ENCODE data around the gene BPGM.

Gene BPGM

DNA sequence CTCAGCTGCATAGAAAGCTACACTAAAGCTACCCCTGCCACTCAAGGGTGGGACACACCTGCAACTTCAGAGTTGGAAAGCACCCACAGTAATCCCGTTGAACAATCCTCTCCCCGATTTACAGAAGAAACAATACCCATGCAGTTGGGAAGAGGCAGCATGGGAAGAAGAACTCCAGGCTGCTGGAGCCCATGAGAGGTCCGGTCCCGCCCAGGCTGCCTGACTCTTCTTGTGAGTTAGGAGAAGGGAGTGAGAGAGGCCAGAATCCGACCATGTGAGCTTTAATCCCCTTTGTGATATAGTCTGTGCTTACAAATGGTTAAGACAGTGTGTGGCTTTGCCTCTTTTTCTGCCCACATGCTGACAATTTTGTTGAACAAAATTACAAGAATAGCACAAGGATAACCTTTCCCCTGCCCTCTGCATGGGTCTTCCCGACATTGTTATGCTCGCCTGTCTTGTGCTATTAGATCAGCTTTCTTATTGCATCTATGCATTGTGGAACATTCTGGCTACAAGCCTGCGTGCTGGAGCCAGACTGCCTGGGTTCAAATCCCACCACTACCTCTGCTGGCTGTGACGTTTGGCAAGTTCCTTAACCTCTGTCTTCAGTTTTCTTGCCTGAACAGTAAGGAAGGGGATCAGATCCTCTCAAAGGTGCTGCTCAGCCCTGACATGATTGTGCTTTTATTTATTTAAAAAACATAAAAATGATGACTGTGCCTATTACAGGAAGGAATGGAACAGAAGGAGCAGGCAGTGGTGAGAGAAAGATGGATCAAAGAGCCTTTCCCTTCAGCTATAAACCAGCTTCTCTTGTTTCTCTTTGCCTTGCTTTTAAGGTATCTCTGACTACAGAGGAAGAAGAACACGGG is 56.0 kb downstream of the BPGM start:
- Histone ChIP-seq H3K9me3 (ENCODE audit: control insufficient read depth in 1 of 2, low read length in 2 of 2) (no peaks in the 10 kb centered on the region), H3K36me3 (ENCODE audit: control insufficient read depth in 1 of 2, insufficient read depth in 2 of 2, low read length in 2 of 2) (no peaks in the 10 kb centered on the region), H3K27ac (ENCODE audit: low read depth, low read length) (no peak overlapping the region), H3K27me3 (ENCODE audit: control insufficient read depth in 1 of 2, insufficient read depth in 2 of 2, low read length in 2 of 2) (no peaks in the 10 kb centered on the region), H3K9ac (ENCODE audit: low read depth in 1 of 2, low read length in 2 of 2) (no peak overlapping the region), H3K4me3 (ENCODE audit: low read depth in 1 of 2, low read length in 2 of 2) (no peak overlapping the region), H3K4me1 (ENCODE audit: control insufficient read depth in 1 of 2, insufficient read depth in 2 of 2, low read length in 2 of 2) (no peaks in the 10 kb centered on the region)

DNA sequence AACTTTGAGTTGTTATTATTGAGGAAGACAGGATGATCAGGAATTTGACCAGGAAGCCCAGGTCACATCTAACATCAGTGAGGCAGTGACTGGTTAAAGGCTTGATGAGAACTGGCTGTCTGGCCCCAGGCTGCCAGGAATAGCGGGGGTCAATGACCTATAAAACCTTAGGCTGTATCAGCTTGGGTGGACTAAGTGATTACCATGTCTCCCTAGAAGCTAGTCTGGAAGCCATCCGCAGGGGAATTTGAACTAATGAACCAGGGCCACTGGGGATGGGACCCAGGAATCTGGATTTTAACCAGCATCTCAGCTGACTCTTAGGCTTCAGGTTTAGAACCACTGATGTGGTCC is 56.6 kb downstream of the BPGM start:
- Histone ChIP-seq H3K27me3 (ENCODE audit: control insufficient read depth in 1 of 2, insufficient read depth in 2 of 2, low read length in 2 of 2) (no peaks in the 10 kb centered on the region), H3K4me3 (ENCODE audit: low read depth in 1 of 2, low read length in 2 of 2) (no peak overlapping the region), H3K36me3 (ENCODE audit: control insufficient read depth in 1 of 2, insufficient read depth in 2 of 2, low read length in 2 of 2) (no peaks in the 10 kb centered on the region), H3K27ac (ENCODE audit: low read depth, low read length) (no peak overlapping the region), H3K9me3 (ENCODE audit: control insufficient read depth in 1 of 2, low read length in 2 of 2) (no peaks in the 10 kb centered on the region), H3K4me1 (ENCODE audit: control insufficient read depth in 1 of 2, insufficient read depth in 2 of 2, low read length in 2 of 2) (no peaks in the 10 kb centered on the region), H3K9ac (ENCODE audit: low read depth in 1 of 2, low read length in 2 of 2) (no peak overlapping the region)

DNA sequence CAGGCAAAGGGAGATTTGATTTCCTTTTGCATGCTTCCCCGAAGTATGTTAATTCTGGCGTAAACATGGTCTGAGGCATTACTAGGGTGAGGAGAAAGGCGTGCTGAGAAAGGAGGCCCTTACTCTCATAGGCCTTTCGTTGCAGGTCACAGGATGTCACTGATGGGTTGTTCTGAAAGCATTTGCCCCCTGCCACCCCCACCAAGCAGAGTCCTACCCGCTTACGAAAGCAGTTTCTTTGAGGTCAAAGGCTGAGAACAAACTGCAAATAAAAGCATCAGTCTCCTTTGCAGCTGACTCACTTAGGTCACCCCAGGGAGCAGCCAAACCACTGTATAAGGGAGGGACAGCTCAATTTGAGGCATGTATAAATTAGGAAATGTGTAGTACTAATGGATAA is 57.1 kb downstream of the BPGM start:
- Histone ChIP-seq H3K4me3 (ENCODE audit: low read depth in 1 of 2, low read length in 2 of 2) (no peak overlapping the region), H3K9ac (ENCODE audit: low read depth in 1 of 2, low read length in 2 of 2) (no peak overlapping the region), H3K27me3 (ENCODE audit: control insufficient read depth in 1 of 2, insufficient read depth in 2 of 2, low read length in 2 of 2) (no peaks in the 10 kb centered on the region), H3K4me1 (ENCODE audit: control insufficient read depth in 1 of 2, insufficient read depth in 2 of 2, low read length in 2 of 2) (no peaks in the 10 kb centered on the region), H3K27ac (ENCODE audit: low read depth, low read length) (no peak overlapping the region), H3K36me3 (ENCODE audit: control insufficient read depth in 1 of 2, insufficient read depth in 2 of 2, low read length in 2 of 2) (no peaks in the 10 kb centered on the region), H3K9me3 (ENCODE audit: control insufficient read depth in 1 of 2, low read length in 2 of 2) (no peaks in the 10 kb centered on the region)

DNA sequence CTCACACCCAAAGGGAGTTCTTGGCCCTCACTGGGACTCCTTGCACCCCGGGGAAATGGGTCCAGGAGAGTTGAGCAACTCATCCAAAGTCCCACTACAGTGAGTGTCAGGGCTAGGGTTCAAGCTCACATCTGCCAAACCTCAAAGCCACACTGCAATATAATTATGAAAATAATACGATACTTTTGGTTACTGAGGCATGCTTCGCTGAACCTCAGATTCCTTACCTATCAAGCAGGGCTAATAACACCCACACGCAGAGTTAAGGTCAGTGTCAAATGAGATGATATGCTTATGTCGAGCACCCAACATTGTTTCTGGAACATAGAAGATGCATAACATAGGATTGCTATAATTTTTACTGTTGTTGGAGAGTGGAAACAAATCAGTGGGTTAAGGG is 58.2 kb downstream of the BPGM start:
- no peaks in the 10 kb centered on the region for H3K4me1 ChIP-seq (ENCODE audit: control insufficient read depth in 1 of 2, insufficient read depth in 2 of 2, low read length in 2 of 2)
- H3K27ac ChIP-seq (ENCODE audit: low read depth, low read length): no peak overlapping the region
- no peak overlapping the region for H3K9ac ChIP-seq (ENCODE audit: low read depth in 1 of 2, low read length in 2 of 2)
- H3K36me3 ChIP-seq (ENCODE audit: control insufficient read depth in 1 of 2, insufficient read depth in 2 of 2, low read length in 2 of 2): no peaks in the 10 kb centered on the region
- H3K4me3 ChIP-seq (ENCODE audit: low read depth in 1 of 2, low read length in 2 of 2): no peak overlapping the region
- H3K27me3 ChIP-seq (ENCODE audit: control insufficient read depth in 1 of 2, insufficient read depth in 2 of 2, low read length in 2 of 2): no peaks in the 10 kb centered on the region
- H3K9me3 ChIP-seq (ENCODE audit: control insufficient read depth in 1 of 2, low read length in 2 of 2): no peaks in the 10 kb centered on the region

DNA sequence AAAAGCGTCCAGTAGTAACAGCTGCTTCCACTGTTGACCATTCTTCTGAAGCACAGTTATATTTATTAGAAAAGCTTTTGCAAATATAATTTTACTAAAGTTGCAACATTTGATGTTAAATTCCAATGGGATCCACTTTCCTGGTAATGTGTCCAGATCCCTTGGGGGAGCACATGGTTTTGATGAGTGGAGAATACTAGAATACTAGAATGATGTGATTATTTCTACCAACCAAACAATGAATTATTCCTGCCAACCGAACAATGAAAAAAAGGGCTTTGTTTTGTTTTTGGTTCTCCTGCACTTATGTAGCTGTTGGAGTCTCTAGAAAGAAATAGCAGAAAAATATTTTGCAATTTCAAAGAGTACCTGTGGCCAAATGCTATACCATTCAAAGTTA is 59.1 kb downstream of the BPGM start:
- no peak overlapping the region for H3K4me3 ChIP-seq (ENCODE audit: low read depth in 1 of 2, low read length in 2 of 2)
- H3K27ac ChIP-seq (ENCODE audit: low read depth, low read length): no peak overlapping the region
- no peaks in the 10 kb centered on the region for H3K9me3 ChIP-seq (ENCODE audit: control insufficient read depth in 1 of 2, low read length in 2 of 2)
- no peaks in the 10 kb centered on the region for H3K27me3 ChIP-seq (ENCODE audit: control insufficient read depth in 1 of 2, insufficient read depth in 2 of 2, low read length in 2 of 2)
- no peaks in the 10 kb centered on the region for H3K4me1 ChIP-seq (ENCODE audit: control insufficient read depth in 1 of 2, insufficient read depth in 2 of 2, low read length in 2 of 2)
- H3K9ac ChIP-seq (ENCODE audit: low read depth in 1 of 2, low read length in 2 of 2): no peak overlapping the region
- H3K36me3 ChIP-seq (ENCODE audit: control insufficient read depth in 1 of 2, insufficient read depth in 2 of 2, low read length in 2 of 2): no peaks in the 10 kb centered on the region

DNA sequence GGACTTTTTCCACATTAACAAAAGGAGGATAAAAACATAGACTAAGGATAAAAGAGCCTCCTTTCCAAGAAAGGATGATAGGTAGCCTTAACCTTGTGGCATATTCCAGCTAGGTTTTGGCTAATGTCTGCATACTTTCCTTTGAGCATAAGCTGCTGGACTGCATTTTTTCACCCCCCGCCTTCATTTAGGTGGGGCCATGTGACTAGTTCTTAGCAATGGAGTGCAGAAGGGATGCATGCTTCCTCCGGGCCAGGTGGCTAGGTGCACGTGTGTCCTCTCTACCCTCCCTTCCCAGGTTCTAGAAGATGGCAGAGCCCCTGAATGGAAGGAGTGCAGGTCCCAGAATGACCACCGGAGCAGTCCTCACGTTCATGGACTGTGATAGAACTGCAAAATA is 59.8 kb downstream of the BPGM start:
- Histone ChIP-seq H3K27ac (ENCODE audit: low read depth, low read length) (no peak overlapping the region), H3K4me3 (ENCODE audit: low read depth in 1 of 2, low read length in 2 of 2) (no peak overlapping the region), H3K27me3 (ENCODE audit: control insufficient read depth in 1 of 2, insufficient read depth in 2 of 2, low read length in 2 of 2) (no peaks in the 10 kb centered on the region), H3K36me3 (ENCODE audit: control insufficient read depth in 1 of 2, insufficient read depth in 2 of 2, low read length in 2 of 2) (no peaks in the 10 kb centered on the region), H3K9ac (ENCODE audit: low read depth in 1 of 2, low read length in 2 of 2) (no peak overlapping the region), H3K4me1 (ENCODE audit: control insufficient read depth in 1 of 2, insufficient read depth in 2 of 2, low read length in 2 of 2) (no peaks in the 10 kb centered on the region), H3K9me3 (ENCODE audit: control insufficient read depth in 1 of 2, low read length in 2 of 2) (no peaks in the 10 kb centered on the region)

DNA sequence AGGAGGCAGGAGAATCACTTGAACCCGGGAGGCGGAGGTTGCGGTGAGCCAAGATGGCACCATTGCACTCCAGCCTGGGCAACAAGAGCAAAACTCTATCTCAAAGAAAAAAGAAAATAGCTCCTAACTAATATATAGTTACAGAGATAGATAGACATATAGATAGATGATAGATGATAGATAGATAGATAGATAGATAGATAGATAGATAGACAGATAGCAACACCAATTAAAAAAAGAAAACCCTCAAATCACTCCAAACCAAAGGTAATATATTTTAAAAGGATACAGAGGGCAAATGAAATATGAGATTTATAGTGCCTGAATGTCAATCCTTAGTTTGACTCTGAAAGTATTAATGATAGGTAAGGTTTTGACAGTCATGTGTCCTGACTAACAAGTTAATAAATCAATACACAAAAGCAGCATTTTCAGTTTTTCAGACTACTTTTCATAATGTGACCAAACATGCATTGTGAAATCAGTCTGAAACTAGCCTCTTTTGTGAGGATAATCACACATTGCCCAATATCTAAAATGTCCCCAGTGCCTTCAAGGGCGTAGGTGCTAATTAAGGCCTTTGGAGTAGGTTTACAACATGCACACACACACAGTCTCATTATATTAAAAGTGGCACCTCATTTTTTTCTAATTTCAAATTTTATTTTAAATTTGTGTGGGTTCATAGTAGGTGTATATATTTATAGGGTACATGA is 61.2 kb downstream of the BPGM start:
- H3K36me3 ChIP-seq (ENCODE audit: control insufficient read depth in 1 of 2, insufficient read depth in 2 of 2, low read length in 2 of 2): no peaks in the 10 kb centered on the region
- H3K4me3 ChIP-seq (ENCODE audit: low read depth in 1 of 2, low read length in 2 of 2): no peak overlapping the region
- no peaks in the 10 kb centered on the region for H3K27me3 ChIP-seq (ENCODE audit: control insufficient read depth in 1 of 2, insufficient read depth in 2 of 2, low read length in 2 of 2)
- no peak overlapping the region for H3K9ac ChIP-seq (ENCODE audit: low read depth in 1 of 2, low read length in 2 of 2)
- H3K4me1 ChIP-seq (ENCODE audit: control insufficient read depth in 1 of 2, insufficient read depth in 2 of 2, low read length in 2 of 2): no peaks in the 10 kb centered on the region
- H3K9me3 ChIP-seq (ENCODE audit: control insufficient read depth in 1 of 2, low read length in 2 of 2): no peaks in the 10 kb centered on the region
- H3K27ac ChIP-seq (ENCODE audit: low read depth, low read length): no peak overlapping the region

DNA sequence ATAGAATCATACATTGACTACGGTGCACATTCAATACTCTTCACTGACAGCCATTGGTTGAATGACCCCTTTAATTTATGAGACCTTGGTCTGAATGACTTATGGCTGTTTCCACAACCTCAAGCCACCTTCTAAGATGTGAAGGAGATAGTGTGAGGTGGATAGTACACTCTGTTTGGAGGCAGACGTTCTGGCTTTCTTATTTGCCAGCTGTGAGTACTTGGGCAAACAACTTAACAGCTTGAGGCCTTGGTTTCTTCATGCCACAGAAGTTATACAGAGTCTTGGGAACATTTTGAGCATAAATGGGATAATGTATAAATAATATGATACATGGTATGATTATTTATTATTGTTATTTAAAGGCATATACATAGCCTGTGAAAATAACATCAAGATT is 62.0 kb downstream of the BPGM start:
- Histone ChIP-seq H3K36me3 (ENCODE audit: control insufficient read depth in 1 of 2, insufficient read depth in 2 of 2, low read length in 2 of 2) (no peaks in the 10 kb centered on the region), H3K9me3 (ENCODE audit: control insufficient read depth in 1 of 2, low read length in 2 of 2) (no peaks in the 10 kb centered on the region), H3K4me1 (ENCODE audit: control insufficient read depth in 1 of 2, insufficient read depth in 2 of 2, low read length in 2 of 2) (no peaks in the 10 kb centered on the region), H3K27me3 (ENCODE audit: control insufficient read depth in 1 of 2, insufficient read depth in 2 of 2, low read length in 2 of 2) (no peaks in the 10 kb centered on the region), H3K27ac (ENCODE audit: low read depth, low read length) (no peak overlapping the region), H3K4me3 (ENCODE audit: low read depth in 1 of 2, low read length in 2 of 2) (no peak overlapping the region), H3K9ac (ENCODE audit: low read depth in 1 of 2, low read length in 2 of 2) (no peak overlapping the region)

DNA sequence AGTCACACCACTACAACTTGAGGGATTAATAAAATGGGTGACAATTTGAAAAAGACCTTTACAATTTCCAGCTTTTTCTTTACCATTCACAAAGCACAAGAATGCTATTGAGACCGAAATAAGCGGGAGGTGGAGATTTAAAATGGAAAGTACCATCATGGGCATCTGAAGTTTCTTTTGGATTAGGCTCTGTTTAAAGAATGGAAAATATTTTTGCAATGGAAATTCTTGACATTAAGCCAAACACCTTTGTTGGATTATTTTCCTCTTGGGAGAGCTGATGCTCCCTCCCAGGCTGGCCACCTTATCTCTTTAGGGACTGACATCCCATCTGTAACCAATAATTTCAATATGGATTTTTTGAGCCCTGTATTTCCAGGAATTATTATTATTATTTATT is 62.5 kb downstream of the BPGM start:
- H3K9me3 ChIP-seq (ENCODE audit: control insufficient read depth in 1 of 2, low read length in 2 of 2): no peaks in the 10 kb centered on the region
- H3K27me3 ChIP-seq (ENCODE audit: control insufficient read depth in 1 of 2, insufficient read depth in 2 of 2, low read length in 2 of 2): peaks cover 0 to 2% of the 10 kb centered on the region in 2 donors
- H3K9ac ChIP-seq (ENCODE audit: low read depth in 1 of 2, low read length in 2 of 2): no peak overlapping the region
- no peak overlapping the region for H3K27ac ChIP-seq (ENCODE audit: low read depth, low read length)
- no peaks in the 10 kb centered on the region for H3K4me1 ChIP-seq (ENCODE audit: control insufficient read depth in 1 of 2, insufficient read depth in 2 of 2, low read length in 2 of 2)
- H3K36me3 ChIP-seq (ENCODE audit: control insufficient read depth in 1 of 2, insufficient read depth in 2 of 2, low read length in 2 of 2): no peaks in the 10 kb centered on the region
- no peak overlapping the region for H3K4me3 ChIP-seq (ENCODE audit: low read depth in 1 of 2, low read length in 2 of 2)

DNA sequence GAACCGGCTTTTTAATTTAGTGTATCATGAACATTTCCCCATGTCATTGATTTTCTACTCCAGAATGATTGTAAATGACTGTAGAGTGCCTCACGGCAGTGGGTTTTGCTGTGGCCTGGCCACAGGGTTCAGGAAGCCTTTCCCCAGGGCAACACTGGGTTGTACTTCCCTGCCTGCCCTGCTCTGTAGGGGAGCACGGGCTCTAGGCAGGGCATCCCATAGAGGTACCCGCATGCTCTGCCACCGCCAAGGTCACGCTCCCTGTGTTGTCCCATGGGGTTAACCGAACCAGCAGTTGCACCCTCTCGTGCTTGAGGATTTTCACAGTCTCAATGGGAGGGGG is 63.8 kb downstream of the BPGM start:
- no peak overlapping the region for H3K4me3 ChIP-seq (ENCODE audit: low read depth in 1 of 2, low read length in 2 of 2)
- no peak overlapping the region for H3K27ac ChIP-seq (ENCODE audit: low read depth, low read length)
- H3K9me3 ChIP-seq (ENCODE audit: control insufficient read depth in 1 of 2, low read length in 2 of 2): no peaks in the 10 kb centered on the region
- no peaks in the 10 kb centered on the region for H3K4me1 ChIP-seq (ENCODE audit: control insufficient read depth in 1 of 2, insufficient read depth in 2 of 2, low read length in 2 of 2)
- H3K9ac ChIP-seq (ENCODE audit: low read depth in 1 of 2, low read length in 2 of 2): no peak overlapping the region
- no peaks in the 10 kb centered on the region for H3K36me3 ChIP-seq (ENCODE audit: control insufficient read depth in 1 of 2, insufficient read depth in 2 of 2, low read length in 2 of 2)
- peaks cover 0 to 2% of the 10 kb centered on the region in 2 donors for H3K27me3 ChIP-seq (ENCODE audit: control insufficient read depth in 1 of 2, insufficient read depth in 2 of 2, low read length in 2 of 2)
